Activated CD4-positive, alpha-beta T cell treated with anti-CD3 and anti-CD28 coated beads for 36 hours (primary cell): Measurements from ENCODE around the gene ALPI. TPM values are rescaled to one million over a fixed set of nuclear protein-coding genes. Genes with fewer than 3 reads are reported as not detected.

Source experiments
- total RNA-seq, 2 experiments: library from RNA; stranded (reverse); gene quantifications; one replicate each; pipeline ENCODE4 v1.2.3, GENCODE V29; 2021

ALPI gene
- total RNA-seq, 2 experiments from 2014 or later, result not detected

Other genes starting within 250 kb of the ALPI start
- gene ALPP, start 77.4 kb upstream of the ALPI start, total RNA-seq, result not detected
- gene ALPG, start 49.3 kb upstream of the ALPI start, total RNA-seq, result not detected
- under 1 TPM; 0.19 to 0.23 TPM for gene ECEL1, start 31.7 kb downstream of the ALPI start, total RNA-seq
- gene PRSS56, start 64.2 kb downstream of the ALPI start, total RNA-seq, result not detected
- not detected for gene CHRND, start 70.0 kb downstream of the ALPI start, total RNA-seq
- gene CHRNG, start 83.5 kb downstream of the ALPI start, total RNA-seq, result not detected
- gene TIGD1, start 94.4 kb downstream of the ALPI start, total RNA-seq, result 1 to 10 TPM; 7.6 to 7.9 TPM
- gene EIF4E2, start 94.5 kb downstream of the ALPI start, total RNA-seq, result 10 to 100 TPM; 57.0 to 68.0 TPM
- under 1 TPM in 1 of 2 experiments, not detected in 1; 0.23 TPM for gene EFHD1, start 177.5 kb downstream of the ALPI start, total RNA-seq
- gene GIGYF2, start 241.2 kb downstream of the ALPI start, total RNA-seq, result 10 to 100 TPM; 51.1 to 51.9 TPM